Loucy (cell line): ENCODE data around the gene CDH13.

ENCODE experiments used
- H2AFZ ChIP-seq: fragments of 200-600 bp; sonication (generic); 2 replicates; pipeline ENCODE4 v1.6.0; 2016; ENCODE audit warnings: antibody characterized with exemption, mild to moderate bottlenecking, low read length, moderate library complexity
- H3F3A ChIP-seq: fragments of 200-600 bp; 2 replicates; pipeline ENCODE4 v1.6.0; 2016; ENCODE audit warnings: antibody characterized with exemption, low read depth, mild to moderate bottlenecking
- H3K27me3 ChIP-seq: fragments of 200-600 bp; sonication (generic); 2 replicates; pipeline ENCODE4 v1.6.1; 2014; ENCODE audit warnings: low read length, mild to moderate bottlenecking; ENCODE audit not compliant: insufficient read depth, poor library complexity, severe bottlenecking
- H3K36me3 ChIP-seq: fragments of 200-600 bp; sonication (generic); 2 replicates; pipeline ENCODE4 v1.6.1; 2016; ENCODE audit warnings: low read length; ENCODE audit not compliant: insufficient read depth
- H3K4me1 ChIP-seq: fragments of 200-600 bp; sonication (generic); 2 replicates; pipeline ENCODE4 v1.5.1; 2014; ENCODE audit warnings: low read length, mild to moderate bottlenecking; ENCODE audit not compliant: insufficient read depth, poor library complexity, severe bottlenecking
- H3K4me2 ChIP-seq: fragments of 200-600 bp; sonication (generic); 2 replicates; pipeline ENCODE4 v1.6.0; 2014; ENCODE audit warnings: antibody characterized with exemption, low read length, low read depth, mild to moderate bottlenecking; ENCODE audit not compliant: poor library complexity, severe bottlenecking
- H3K4me3 ChIP-seq: fragments of 200-600 bp; sonication (generic); 2 replicates; pipeline ENCODE4 v1.5.1; 2014; ENCODE audit warnings: low read length, mild to moderate bottlenecking, mixed read lengths; ENCODE audit not compliant: poor library complexity, severe bottlenecking
- H3K79me2 ChIP-seq: fragments of 200-600 bp; sonication (generic); 2 replicates; pipeline ENCODE4 v1.6.1; 2014; ENCODE audit warnings: low read length; ENCODE audit not compliant: insufficient read depth
- H3K9ac ChIP-seq: fragments of 200-600 bp; sonication (generic); 2 replicates; pipeline ENCODE4 v1.6.0; 2014; ENCODE audit warnings: mild to moderate bottlenecking, low read depth, low read length, moderate library complexity; ENCODE audit not compliant: poor library complexity, severe bottlenecking
- H3K9me2 ChIP-seq: fragments of 200-600 bp; sonication (generic); replicated peaks from 2 replicates; pipeline ENCODE4 v1.6.1; 2016; ENCODE audit warnings: low read depth, low read length, mixed read lengths
- H3K9me3 ChIP-seq: fragments of 200-600 bp; sonication (generic); 2 replicates; pipeline ENCODE4 v1.6.1; 2014; ENCODE audit warnings: mild to moderate bottlenecking, antibody characterized with exemption, low read length, low read depth; ENCODE audit not compliant: insufficient read depth
- H4K20me1 ChIP-seq: fragments of 200-600 bp; sonication (generic); 2 replicates; pipeline ENCODE4 v1.6.0; 2014; ENCODE audit warnings: antibody characterized with exemption, low read length, mild to moderate bottlenecking; ENCODE audit not compliant: insufficient read depth, poor library complexity, severe bottlenecking
- EZH2phosphoT487 ChIP-seq: fragments of 200-600 bp; IDR thresholded peaks from 2 replicates; pipeline ENCODE4 v1.6.1; 2018; ENCODE audit warnings: antibody characterized with exemption, mild to moderate bottlenecking, moderate library complexity, borderline replicate concordance
- TF ChIP-seq, protein P1 (sequence below): fragments of 200-600 bp; sonication (generic); conservative IDR thresholded peaks from 2 replicates; pipeline ENCODE4 v1.5.1; 2014; ENCODE audit warnings: mild to moderate bottlenecking, antibody characterized with exemption, low read length

CDH13 gene

DNA sequence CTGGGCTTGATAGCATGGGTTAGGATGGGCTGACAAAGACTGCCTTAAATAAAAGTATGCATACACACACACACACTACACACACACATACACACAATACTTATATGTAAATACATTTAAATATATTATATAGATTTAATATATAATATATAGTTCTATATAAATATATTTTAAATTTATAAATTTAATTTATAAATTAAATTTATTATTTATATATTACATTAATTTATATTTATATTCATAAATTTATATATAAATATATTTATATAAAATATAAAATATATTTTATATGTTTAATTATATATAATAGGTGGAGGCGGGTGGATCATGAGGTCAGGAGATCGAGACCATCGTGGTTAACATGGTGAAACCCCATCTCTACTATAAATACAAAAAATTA, 83.2 kb downstream of the CDH13 start:
- no peak overlapping the region for H2AFZ ChIP-seq
- H3K4me3 ChIP-seq, result no peak overlapping the region
- no peaks in the 10 kb centered on the region for H4K20me1 ChIP-seq
- H3K9me3 ChIP-seq, result no peaks in the 10 kb centered on the region
- no peaks in the 10 kb centered on the region for H3K9me2 ChIP-seq
- TF ChIP-seq EZH2phosphoT487, result no peak
- TF ChIP-seq, protein P1, sequence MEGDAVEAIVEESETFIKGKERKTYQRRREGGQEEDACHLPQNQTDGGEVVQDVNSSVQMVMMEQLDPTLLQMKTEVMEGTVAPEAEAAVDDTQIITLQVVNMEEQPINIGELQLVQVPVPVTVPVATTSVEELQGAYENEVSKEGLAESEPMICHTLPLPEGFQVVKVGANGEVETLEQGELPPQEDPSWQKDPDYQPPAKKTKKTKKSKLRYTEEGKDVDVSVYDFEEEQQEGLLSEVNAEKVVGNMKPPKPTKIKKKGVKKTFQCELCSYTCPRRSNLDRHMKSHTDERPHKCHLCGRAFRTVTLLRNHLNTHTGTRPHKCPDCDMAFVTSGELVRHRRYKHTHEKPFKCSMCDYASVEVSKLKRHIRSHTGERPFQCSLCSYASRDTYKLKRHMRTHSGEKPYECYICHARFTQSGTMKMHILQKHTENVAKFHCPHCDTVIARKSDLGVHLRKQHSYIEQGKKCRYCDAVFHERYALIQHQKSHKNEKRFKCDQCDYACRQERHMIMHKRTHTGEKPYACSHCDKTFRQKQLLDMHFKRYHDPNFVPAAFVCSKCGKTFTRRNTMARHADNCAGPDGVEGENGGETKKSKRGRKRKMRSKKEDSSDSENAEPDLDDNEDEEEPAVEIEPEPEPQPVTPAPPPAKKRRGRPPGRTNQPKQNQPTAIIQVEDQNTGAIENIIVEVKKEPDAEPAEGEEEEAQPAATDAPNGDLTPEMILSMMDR, result no peak
- H3K4me2 ChIP-seq, result no peak overlapping the region
- H3K27me3 ChIP-seq, result no peaks in the 10 kb centered on the region
- H3K36me3 ChIP-seq, result no peaks in the 10 kb centered on the region
- H3K9ac ChIP-seq, result no peak overlapping the region
- H3K79me2 ChIP-seq, result no peaks in the 10 kb centered on the region
- H3F3A ChIP-seq, result no peaks in the 10 kb centered on the region
- no peaks in the 10 kb centered on the region for H3K4me1 ChIP-seq

DNA sequence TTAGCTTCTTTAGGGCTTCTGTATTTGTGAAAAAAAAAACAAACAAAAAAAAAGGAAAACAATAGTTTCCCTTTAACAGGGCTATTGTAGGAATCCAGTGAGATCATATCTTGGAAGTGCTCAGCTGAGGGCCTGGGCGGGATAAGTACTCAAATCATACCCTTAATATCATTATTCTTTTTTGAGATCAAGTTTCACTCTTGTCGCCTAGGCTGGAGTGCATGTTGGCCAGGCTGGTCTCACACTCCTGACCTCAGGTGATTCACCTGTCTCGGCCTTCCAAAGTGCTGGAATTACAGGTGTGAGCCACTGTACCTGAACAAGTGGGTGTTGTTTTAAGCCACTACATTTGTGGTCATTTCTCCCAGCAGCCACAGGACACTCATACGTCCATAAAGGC, 87.0 kb downstream of the CDH13 start:
- Histone ChIP-seq H3K79me2 (no peaks in the 10 kb centered on the region), H3K4me3 (no peak overlapping the region), H3K9me3 (no peaks in the 10 kb centered on the region), H3K4me2 (no peak overlapping the region), H2AFZ (no peak overlapping the region), H4K20me1 (no peaks in the 10 kb centered on the region), H3F3A (no peaks in the 10 kb centered on the region), H3K4me1 (no peaks in the 10 kb centered on the region), H3K9ac (no peak overlapping the region), H3K9me2 (no peaks in the 10 kb centered on the region), H3K36me3 (no peaks in the 10 kb centered on the region), H3K27me3 (no peaks in the 10 kb centered on the region)
- no peak for TF ChIP-seq EZH2phosphoT487
- TF ChIP-seq, protein P1, result no peak

DNA sequence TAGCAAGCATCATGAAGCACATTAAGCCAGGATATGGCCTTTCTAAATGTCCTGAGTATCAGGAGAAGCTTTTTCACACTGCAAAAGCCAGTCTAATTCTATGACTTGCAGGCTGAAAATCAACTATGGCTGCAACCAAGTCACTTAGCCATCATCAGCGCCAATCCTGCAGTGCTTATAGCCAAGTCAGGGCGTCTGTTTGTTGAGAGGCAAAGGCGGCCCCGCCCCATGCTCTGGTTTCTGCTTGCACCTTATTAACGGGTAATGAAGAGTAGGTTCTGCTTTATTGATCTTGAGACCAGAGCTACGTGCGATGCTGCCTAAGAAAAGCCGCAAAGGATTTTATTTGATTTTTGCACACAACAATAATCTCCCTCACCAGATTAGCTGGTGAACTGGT, 88.4 kb downstream of the CDH13 start:
- Histone ChIP-seq H4K20me1 (no peaks in the 10 kb centered on the region), H3K9me2 (no peaks in the 10 kb centered on the region), H3F3A (no peaks in the 10 kb centered on the region), H3K36me3 (no peaks in the 10 kb centered on the region), H3K9me3 (no peaks in the 10 kb centered on the region), H3K4me1 (no peaks in the 10 kb centered on the region), H3K79me2 (no peaks in the 10 kb centered on the region), H3K4me2 (no peak overlapping the region), H3K27me3 (no peaks in the 10 kb centered on the region), H3K4me3 (no peak overlapping the region), H2AFZ (no peak overlapping the region), H3K9ac (no peak overlapping the region)
- TF ChIP-seq EZH2phosphoT487, result no peak
- TF ChIP-seq, protein P1, result no peak
